Activated T-helper 17 cell treated with anti-CD3 and anti-CD28 coated beads, Interleukin-2, amount 50 U/mL, for 72 hours (primary cell): Measurements from ENCODE around the gene ERAP2. TPM values are rescaled to one million over a fixed set of nuclear protein-coding genes. Genes with fewer than 3 reads are reported as not detected.
"Not testable (repeated sequence)": the region's sequence is repeated elsewhere in the genome, so short reads cannot be mapped to it uniquely, and the experiment has no call there.

Experiments
- ATAC-seq: fragments of 150-1000 bp; cut with Tn5 transposase; replicated peaks from 2 replicates; pipeline ENCODE4 v1.10.0; 2021; ENCODE audit warnings: mild to moderate bottlenecking, moderate library complexity
- H3K27ac Mint-ChIP-seq: one replicate; pipeline ENCODE4 v1.8.0; 2022; ENCODE audit warnings: mixed read lengths
- H3K27me3 Mint-ChIP-seq: one replicate; pipeline ENCODE4 v1.8.0; 2022; ENCODE audit warnings: mixed read lengths
- H3K36me3 Mint-ChIP-seq: one replicate; pipeline ENCODE4 v1.8.0; 2022; ENCODE audit warnings: low read depth, mild to moderate bottlenecking, mixed read lengths
- H3K4me1 Mint-ChIP-seq: one replicate; pipeline ENCODE4 v1.8.0; 2022; ENCODE audit warnings: mixed read lengths
- H3K4me3 Mint-ChIP-seq: one replicate; pipeline ENCODE4 v1.8.0; 2022; ENCODE audit warnings: mild to moderate bottlenecking, mixed read lengths
- H3K9me3 Mint-ChIP-seq: one replicate; pipeline ENCODE4 v1.8.0; 2022; ENCODE audit warnings: mixed read lengths
- total RNA-seq, 2 donors: library from RNA; stranded (reverse); gene quantifications; one replicate each; pipeline ENCODE4 v1.2.3, GENCODE V29; 2022

Gene ERAP2
- total RNA-seq: 10 to 100 TPM; 37.2 to 74.0 TPM

GRCh38 chr5:96876292-96876850 is at the start of gene ERAP2:
Gene ERAP2 (plus strand): TSS chr5:96876500. CDS start chr5:96879686, 3,186 bp downstream.
- peak; percentile 80 for ATAC-seq
- Mint-ChIP-seq H3K27me3 (no peaks in the 10 kb centered on the region), H3K4me1 (peaks cover 42% of the 10 kb centered on the region), H3K36me3 (peaks cover 20% of the 10 kb centered on the region), H3K27ac (peak within 1 kb of the TSS; percentile 91), H3K9me3 (peaks cover 3% of the 10 kb centered on the region), H3K4me3 (peak within 1 kb of the TSS; percentile 87)

- no peak overlapping the region for H3K27ac Mint-ChIP-seq
- no peaks in the 10 kb centered on the region for H3K27me3 Mint-ChIP-seq
- H3K4me1 Mint-ChIP-seq: peaks cover 3% of the 10 kb centered on the region
- H3K9me3 Mint-ChIP-seq: no peaks in the 10 kb centered on the region
- H3K36me3 Mint-ChIP-seq: no peaks in the 10 kb centered on the region
- no peak for ATAC-seq
- H3K4me3 Mint-ChIP-seq: no peak overlapping the region
Measured at GRCh38 chr5:96829297-96829696, 47.0 kb upstream of the ERAP2 start.

GRCh38 chr5:96834016-96834415 is 42.3 kb upstream of the ERAP2 start:
- Mint-ChIP-seq H3K4me1 (no peaks in the 10 kb centered on the region), H3K27ac (no peak overlapping the region), H3K36me3 (no peaks in the 10 kb centered on the region), H3K4me3 (no peak overlapping the region), H3K9me3 (no peaks in the 10 kb centered on the region), H3K27me3 (no peaks in the 10 kb centered on the region)
- no peak for ATAC-seq

- Mint-ChIP-seq H3K9me3 (no peaks in the 10 kb centered on the region), H3K27ac (no peak overlapping the region), H3K4me1 (no peaks in the 10 kb centered on the region), H3K36me3 (no peaks in the 10 kb centered on the region), H3K27me3 (no peaks in the 10 kb centered on the region), H3K4me3 (no peak overlapping the region)
- ATAC-seq: no peak
Measured at GRCh38 chr5:96835791-96836191, 40.5 kb upstream of the ERAP2 start.

- no peak for ATAC-seq
- Mint-ChIP-seq H3K27me3 (no peaks in the 10 kb centered on the region), H3K27ac (no peak overlapping the region), H3K4me3 (no peak overlapping the region), H3K9me3 (no peaks in the 10 kb centered on the region), H3K4me1 (no peaks in the 10 kb centered on the region), H3K36me3 (no peaks in the 10 kb centered on the region)
Measured at GRCh38 chr5:96836817-96837216, 39.5 kb upstream of the ERAP2 start.

GRCh38 chr5:96837303-96837702 is 39.0 kb upstream of the ERAP2 start:
- Mint-ChIP-seq H3K4me1 (no peaks in the 10 kb centered on the region), H3K27me3 (no peaks in the 10 kb centered on the region), H3K36me3 (no peaks in the 10 kb centered on the region), H3K27ac (no peak overlapping the region), H3K4me3 (no peak overlapping the region), H3K9me3 (no peaks in the 10 kb centered on the region)
- ATAC-seq: no peak

GRCh38 chr5:96838201-96839070 is 37.9 kb upstream of the ERAP2 start:
- no peak overlapping the region for H3K27ac Mint-ChIP-seq
- no peaks in the 10 kb centered on the region for H3K27me3 Mint-ChIP-seq
- H3K4me3 Mint-ChIP-seq: no peak overlapping the region
- H3K4me1 Mint-ChIP-seq: no peaks in the 10 kb centered on the region
- no peaks in the 10 kb centered on the region for H3K9me3 Mint-ChIP-seq
- peak; percentile 40 for ATAC-seq
- H3K36me3 Mint-ChIP-seq: no peaks in the 10 kb centered on the region

GRCh38 chr5:96839071-96839592 is 37.2 kb upstream of the ERAP2 start:
- peak; percentile 37 for ATAC-seq
- Mint-ChIP-seq H3K4me1 (no peaks in the 10 kb centered on the region), H3K27me3 (no peaks in the 10 kb centered on the region)

GRCh38 chr5:96841931-96842330 is 34.4 kb upstream of the ERAP2 start:
- not testable (repeated sequence) for H3K27ac Mint-ChIP-seq, H3K4me1 Mint-ChIP-seq, ATAC-seq, H3K9me3 Mint-ChIP-seq, H3K27me3 Mint-ChIP-seq, H3K4me3 Mint-ChIP-seq, H3K36me3 Mint-ChIP-seq

More at GRCh38 chr5:96839071-96839592, 37.2 kb upstream of the ERAP2 start:
- no peaks in the 10 kb centered on the region for H3K36me3 Mint-ChIP-seq
- no peaks in the 10 kb centered on the region for H3K9me3 Mint-ChIP-seq
- H3K27ac Mint-ChIP-seq: no peak overlapping the region
- no peak overlapping the region for H3K4me3 Mint-ChIP-seq

GRCh38 chr5:96843140-96843539 is 33.2 kb upstream of the ERAP2 start:
- no peaks in the 10 kb centered on the region for H3K4me1 Mint-ChIP-seq

GRCh38 chr5:96844481-96844990 is 31.8 kb upstream of the ERAP2 start:
- no peak for ATAC-seq
- no peaks in the 10 kb centered on the region for H3K9me3 Mint-ChIP-seq
- H3K27me3 Mint-ChIP-seq: no peaks in the 10 kb centered on the region
- H3K36me3 Mint-ChIP-seq: no peaks in the 10 kb centered on the region
- no peaks in the 10 kb centered on the region for H3K4me1 Mint-ChIP-seq
- no peak overlapping the region for H3K27ac Mint-ChIP-seq
- no peak overlapping the region for H3K4me3 Mint-ChIP-seq

More at GRCh38 chr5:96843140-96843539, 33.2 kb upstream of the ERAP2 start:
- H3K4me3 Mint-ChIP-seq: peak overlapping the region; percentile 4
- no peaks in the 10 kb centered on the region for H3K9me3 Mint-ChIP-seq
- no peaks in the 10 kb centered on the region for H3K27me3 Mint-ChIP-seq
- H3K27ac Mint-ChIP-seq: no peak overlapping the region
- peak; percentile 32 for ATAC-seq
- no peaks in the 10 kb centered on the region for H3K36me3 Mint-ChIP-seq

- Mint-ChIP-seq H3K36me3 (no peaks in the 10 kb centered on the region), H3K27ac (no peak overlapping the region), H3K9me3 (no peaks in the 10 kb centered on the region), H3K4me3 (no peak overlapping the region), H3K27me3 (no peaks in the 10 kb centered on the region), H3K4me1 (no peaks in the 10 kb centered on the region)
- no peak for ATAC-seq
Measured at GRCh38 chr5:96851312-96852062, 24.8 kb upstream of the ERAP2 start.

- H3K4me3 Mint-ChIP-seq: no peak overlapping the region
- no peaks in the 10 kb centered on the region for H3K9me3 Mint-ChIP-seq
- no peak overlapping the region for H3K27ac Mint-ChIP-seq
- ATAC-seq: no peak
- no peaks in the 10 kb centered on the region for H3K4me1 Mint-ChIP-seq
- no peaks in the 10 kb centered on the region for H3K27me3 Mint-ChIP-seq
- no peaks in the 10 kb centered on the region for H3K36me3 Mint-ChIP-seq
Measured at GRCh38 chr5:96852759-96853158, 23.5 kb upstream of the ERAP2 start.

GRCh38 chr5:96854067-96854466 is 22.2 kb upstream of the ERAP2 start:
- H3K27me3 Mint-ChIP-seq: no peaks in the 10 kb centered on the region
- no peaks in the 10 kb centered on the region for H3K36me3 Mint-ChIP-seq
- H3K4me3 Mint-ChIP-seq: no peak overlapping the region
- H3K9me3 Mint-ChIP-seq: no peaks in the 10 kb centered on the region
- no peak overlapping the region for H3K27ac Mint-ChIP-seq
- no peaks in the 10 kb centered on the region for H3K4me1 Mint-ChIP-seq
- no peak for ATAC-seq
